Measurements from ENCODE around the gene CSNK1A1L.

DNA sequence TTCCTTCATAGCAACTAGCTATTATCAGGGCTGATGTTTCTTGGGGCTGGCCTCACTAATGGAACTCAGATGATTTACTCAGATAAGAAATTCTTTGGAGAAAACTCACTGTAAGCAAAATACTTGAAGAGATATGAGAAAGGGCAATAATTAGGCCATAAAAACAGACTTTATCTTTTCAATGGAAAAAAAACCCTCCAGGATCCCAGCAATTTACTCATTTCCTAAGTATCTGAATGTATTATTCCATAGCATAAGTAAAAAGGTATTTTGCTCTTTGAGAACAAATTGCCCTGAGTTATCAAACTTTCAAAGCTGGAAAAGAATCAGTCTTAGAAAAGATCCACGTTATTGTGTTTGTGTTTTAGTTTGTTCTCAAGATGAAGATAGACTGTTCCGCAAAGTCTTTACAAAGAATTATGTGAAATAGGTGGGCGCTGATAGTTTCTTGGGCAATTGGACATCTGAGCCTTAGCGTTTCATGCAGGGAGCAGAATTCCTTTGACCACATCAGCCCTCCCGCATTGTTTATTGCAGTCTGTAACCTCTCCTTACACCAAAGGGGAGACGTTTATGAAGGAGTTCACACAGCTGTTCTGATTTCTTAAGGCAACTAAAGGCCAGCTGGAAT, 29.1 kb upstream of the CSNK1A1L start:
- TF ChIP-seq CTCF (IDR thresholded peaks at IDR 0.05) (no peak), POLR2A (IDR thresholded peaks at IDR 0.05) (no peak)

All from esophagus squamous epithelium (tissue), 4 donors.